Measurements from ENCODE around the gene CD14.
"Not testable (repeated sequence)": the region's sequence is repeated elsewhere in the genome, so short reads cannot be mapped to it uniquely, and the experiment has no call there.

Gene CD14

GRCh38 chr5:140635291-140636257 lies 2.6 kb upstream of the CD14 start:
- DNase-seq (ENCODE audit: low spot score), result no peak

- no peak for DNase-seq (ENCODE audit: low spot score)
These were observed 1.1 kb upstream of the CD14 start for GRCh38 chr5:140634103-140634502.

DNA sequence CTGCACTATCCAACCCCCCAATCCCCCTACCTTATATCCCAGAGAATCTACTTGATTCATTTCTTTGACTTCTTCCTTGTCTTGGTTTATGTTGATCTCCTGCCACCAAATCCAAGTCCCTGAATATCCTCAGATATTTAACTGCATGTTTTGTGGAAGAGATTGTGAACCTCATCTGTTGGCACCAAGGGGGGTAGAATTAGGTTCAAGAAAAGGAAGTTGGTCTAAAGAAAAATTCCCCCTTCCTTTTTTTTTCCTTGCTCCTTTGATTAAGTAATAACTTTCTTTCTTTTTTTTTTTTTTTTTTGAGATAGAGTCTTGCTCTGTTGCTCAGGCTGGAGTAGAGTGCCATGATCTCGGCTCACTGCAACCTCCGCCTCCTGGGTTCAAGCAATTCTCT lies 526 bp upstream of the CD14 start:
- DNase-seq (ENCODE audit: low spot score), result no peak

GRCh38 chr5:140632366-140633020 lies 482 bp downstream of the CD14 start:
- no peak for DNase-seq (ENCODE audit: low spot score)

DNA sequence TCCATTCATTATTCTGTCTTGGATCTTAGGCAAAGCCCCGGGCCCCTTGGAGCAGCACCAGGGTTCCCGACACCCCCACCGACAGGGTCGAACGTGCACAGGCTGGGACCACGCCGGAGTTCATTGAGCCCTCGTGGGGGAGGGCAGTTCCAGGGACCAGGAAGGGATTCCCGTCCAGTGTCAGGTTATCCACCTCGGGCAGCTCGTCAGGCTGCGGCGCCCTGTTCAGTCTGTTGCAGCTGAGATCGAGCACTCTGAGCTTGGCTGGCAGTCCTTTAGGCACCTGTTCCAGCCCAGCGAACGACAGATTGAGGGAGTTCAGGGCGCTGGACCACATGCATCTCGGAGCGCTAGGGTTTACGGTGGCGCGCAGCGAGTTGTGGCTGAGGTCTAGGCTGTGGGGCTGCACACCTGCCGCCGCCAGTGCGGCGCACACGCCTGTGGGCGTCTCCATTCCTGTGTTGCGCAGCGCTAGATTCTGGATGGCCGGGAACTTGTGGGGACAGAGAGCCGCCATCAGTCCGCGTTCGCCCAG lies 1.1 kb downstream of the CD14 start:
- no peak for DNase-seq (ENCODE audit: low spot score)

DNA sequence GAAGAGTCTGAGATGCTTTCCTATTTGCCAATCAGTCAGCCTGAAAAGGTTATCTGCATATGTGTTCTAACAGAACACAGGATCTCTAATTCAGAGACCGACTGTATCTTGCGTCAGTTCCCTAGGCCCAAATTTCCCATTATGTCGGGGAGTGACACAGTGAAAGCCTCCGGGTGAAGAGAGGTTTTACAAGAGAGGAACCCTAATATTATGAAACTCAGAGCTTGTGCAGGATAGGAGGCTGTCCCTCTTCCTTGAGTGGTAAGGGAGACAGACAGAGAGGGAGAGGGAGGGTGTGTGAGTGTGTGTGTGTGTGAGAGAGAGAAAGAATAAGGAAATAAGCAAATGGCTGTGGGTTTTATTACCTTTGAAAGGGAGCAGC lies 1.9 kb downstream of the CD14 start:
- DNase-seq (ENCODE audit: low spot score), result no peak

DNA sequence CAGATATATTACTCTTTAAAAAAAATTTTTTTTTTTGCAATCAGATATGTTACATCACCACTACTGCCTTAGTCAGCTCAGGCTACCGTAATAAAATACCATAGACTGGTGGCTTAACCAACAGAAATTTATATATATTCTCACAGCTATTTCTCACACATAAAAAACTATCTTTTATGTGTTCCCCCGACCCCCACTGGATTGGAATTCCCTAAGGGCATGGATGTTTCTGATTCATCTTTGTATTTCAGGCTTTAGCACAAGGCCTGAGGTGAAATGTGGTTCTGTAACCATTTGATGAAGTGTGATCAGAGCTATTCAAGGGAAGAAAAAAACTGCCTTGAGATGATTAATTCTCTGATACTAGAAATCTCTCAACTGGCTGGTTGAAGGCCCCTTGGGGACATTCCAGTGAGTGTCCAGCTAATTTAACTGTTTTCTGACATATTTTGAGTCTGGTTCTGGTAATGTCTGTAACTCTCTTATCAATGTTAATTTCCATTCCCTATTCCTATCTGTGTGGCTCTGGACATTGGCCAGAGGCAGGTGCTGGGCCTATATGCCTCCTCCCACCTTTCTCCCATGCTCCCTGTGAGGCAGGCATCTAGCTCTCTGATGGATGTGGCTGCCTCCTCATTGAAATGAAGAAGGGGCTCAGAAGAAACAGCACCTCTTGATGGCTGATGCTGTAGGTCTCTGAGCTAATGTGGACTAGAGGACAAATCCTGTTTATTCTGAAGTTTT lies 2.5 kb downstream of the CD14 start:
- DNase-seq (ENCODE audit: low spot score), result no peak

GRCh38 chr5:140628711-140629110 lies 4.3 kb downstream of the CD14 start:
- no peak for DNase-seq (ENCODE audit: low spot score)

GRCh38 chr5:140627972-140628371 lies 5.0 kb downstream of the CD14 start:
- no peak for DNase-seq (ENCODE audit: low spot score)

DNA sequence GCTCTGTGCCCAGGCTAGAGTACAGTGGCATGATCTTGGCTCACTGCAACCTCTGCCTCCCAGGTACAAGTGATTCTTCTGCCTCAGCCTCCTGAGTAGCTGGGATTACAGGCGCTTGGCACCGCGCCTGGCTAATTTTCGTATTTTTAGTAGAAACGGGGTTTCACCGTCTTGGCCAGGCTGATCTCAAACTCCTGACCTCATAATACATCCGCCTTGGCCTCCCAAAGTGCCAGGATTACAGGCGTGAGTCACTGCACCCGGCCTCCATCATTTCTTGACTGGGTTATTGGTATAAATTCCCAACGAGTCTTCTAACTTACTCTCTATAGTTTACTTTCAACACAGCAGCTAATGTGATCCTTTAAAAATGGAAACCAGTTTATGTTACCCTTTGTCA lies 8.1 kb downstream of the CD14 start:
- not testable (repeated sequence) for DNase-seq (ENCODE audit: low spot score)

DNA sequence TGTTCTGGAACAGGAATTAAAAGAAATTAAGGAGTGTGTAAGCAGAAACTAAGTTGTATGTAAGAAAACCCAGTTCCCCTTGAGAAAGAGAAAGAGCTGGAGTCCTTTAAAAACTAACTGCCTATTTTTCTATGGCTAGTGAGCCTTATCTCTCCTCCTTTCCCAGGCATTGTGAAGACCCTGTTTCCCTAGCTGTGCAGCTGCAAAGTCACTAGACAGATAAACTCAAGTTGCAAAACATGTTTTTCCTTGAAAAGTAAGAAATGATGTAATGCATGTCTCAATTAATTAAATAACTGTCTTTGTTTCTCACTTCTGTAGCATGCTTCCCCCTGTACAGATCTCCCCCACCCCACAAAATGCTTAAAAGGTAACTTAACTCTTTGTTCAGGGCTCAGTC lies 9.9 kb downstream of the CD14 start:
- DNase-seq (ENCODE audit: low spot score), result not testable (repeated sequence)

DNA sequence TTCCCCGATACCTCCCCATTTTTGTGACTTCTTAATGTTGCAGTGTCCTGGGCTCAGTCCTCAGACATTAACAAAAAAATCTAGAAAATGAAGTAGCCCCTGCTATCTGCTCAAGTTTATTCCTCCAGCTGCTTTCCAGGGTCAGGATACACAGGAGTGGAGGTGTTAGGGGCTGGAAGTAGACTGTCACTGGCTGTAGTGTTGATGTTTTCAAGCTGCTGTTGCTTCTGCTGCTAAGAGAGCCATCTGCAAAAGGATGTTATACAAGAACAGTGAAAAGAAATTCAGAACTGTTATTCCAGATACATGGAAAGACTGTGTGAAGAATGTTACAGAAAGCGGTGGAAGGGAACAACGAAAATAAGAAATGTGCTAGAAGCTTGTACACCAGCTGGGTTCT lies 10.7 kb downstream of the CD14 start:
- no peak for DNase-seq (ENCODE audit: low spot score)

DNA sequence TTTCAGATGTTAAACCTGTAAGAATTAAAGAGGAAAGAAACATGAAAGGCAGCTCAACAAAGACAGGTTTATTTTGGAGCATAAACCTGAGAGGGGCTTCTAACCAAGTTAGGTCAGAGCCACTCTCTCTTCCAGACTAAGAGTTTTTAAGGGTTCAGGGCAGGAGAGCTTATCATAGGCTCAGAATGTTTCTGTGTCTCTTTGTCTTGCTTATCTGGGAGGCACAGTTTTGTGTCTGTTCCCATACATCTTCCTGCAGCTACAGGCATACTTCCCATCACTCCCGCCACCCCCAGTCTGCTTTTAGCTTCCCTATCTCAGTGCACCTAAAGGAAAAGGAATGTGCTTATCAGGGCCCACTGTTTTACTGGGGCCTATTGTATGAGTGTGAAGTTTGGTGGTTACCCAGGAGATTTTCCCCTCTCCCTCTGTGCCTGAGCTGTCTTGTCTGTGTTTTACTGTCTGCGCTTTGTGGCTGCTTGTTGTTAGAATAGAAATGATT lies 21.9 kb downstream of the CD14 start:
- no peak for DNase-seq (ENCODE audit: low spot score)

DNA sequence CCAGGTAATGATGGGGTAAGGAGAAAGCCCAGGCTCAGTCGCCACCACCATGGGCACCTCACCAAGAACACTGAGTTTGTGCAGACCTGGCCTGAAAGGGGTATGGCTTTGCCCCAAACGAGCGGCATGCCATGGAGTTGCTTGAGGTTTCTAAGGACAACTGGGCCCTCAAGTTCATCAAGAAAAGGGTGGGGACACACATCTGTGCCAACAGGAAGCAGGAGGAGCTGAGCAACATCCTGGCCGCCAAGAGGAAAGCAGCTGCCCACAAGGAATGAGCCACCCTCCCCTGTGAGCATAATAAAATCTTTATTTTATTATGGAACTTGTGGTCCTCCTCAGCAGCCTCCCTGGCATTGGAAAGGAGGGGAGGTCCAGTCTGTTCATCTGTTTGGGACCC lies 23.8 kb downstream of the CD14 start:
- DNase-seq (ENCODE audit: low spot score), result no peak

GRCh38 chr5:140608722-140609121 lies 24.3 kb downstream of the CD14 start:
- DNase-seq (ENCODE audit: low spot score), result no peak

- DNase-seq (ENCODE audit: low spot score), result no peak
These were observed 25.9 kb downstream of the CD14 start for GRCh38 chr5:140607031-140607430.

DNA sequence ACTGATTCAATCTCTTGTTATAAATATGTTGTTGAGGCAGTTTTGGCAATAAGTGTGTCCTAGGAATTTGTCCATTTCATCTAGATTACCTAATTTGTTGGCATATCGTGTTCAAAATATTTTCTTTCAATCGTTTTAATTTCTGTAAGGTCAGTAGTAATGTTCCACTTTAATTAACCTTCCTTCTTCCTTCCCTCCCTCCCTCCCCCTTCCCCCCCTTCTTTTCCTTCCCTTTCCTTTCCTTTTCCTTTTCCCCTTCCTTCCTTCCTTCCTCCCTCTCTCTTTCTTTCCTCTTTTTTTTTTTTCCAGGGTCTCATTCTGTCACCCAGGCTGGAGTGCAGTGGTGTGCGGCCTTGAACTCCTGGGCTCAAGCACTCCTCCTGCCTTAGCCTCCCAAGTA lies 27.1 kb downstream of the CD14 start:
- no peak for DNase-seq (ENCODE audit: low spot score)

- no peak for DNase-seq (ENCODE audit: low spot score)
These were observed 29.2 kb downstream of the CD14 start for GRCh38 chr5:140603734-140604133.

- DNase-seq (ENCODE audit: low spot score), result not testable (repeated sequence)
These were observed 29.6 kb downstream of the CD14 start for GRCh38 chr5:140603446-140603698.

DNA sequence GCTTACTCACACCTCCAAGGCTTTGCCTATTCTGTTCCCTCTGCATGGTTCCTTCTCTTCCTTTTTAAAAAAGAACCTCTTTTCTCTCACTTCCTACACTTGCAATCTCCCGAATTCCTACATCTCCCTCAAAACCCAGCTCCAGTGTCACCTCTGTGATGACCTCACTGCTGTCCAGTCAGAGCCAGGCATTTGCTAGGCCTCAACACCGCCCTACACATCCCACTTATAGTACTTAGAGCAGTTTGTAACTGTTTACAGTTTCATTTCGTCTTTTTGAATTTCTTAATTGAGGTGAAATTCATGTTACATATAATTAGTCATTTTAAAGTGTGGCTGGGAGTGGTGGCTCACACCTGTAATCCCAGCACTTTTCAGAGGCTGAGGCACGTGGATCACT lies 30.8 kb downstream of the CD14 start:
- DNase-seq (ENCODE audit: low spot score), result no peak

GRCh38 chr5:140600096-140600495 lies 32.9 kb downstream of the CD14 start:
- no peak for DNase-seq (ENCODE audit: low spot score)

DNA sequence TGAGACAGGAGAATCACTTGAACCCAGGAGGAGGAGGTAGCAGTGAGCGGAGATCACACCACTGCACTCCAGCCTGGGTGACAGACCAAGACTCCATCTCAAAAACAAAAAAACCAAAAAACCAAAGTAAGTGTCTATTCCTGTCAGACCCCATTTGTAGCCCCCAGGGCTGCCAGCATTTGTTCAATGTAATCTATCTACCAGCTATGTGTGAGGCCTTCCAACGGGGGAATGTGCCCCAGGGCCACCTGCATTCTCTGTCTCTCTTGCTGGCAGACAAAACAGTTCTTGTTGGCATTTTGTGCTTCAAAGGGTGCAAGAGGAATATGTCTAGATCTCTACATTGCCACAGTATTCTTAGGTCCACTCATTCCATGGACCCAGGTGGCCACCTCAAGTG lies 34.1 kb downstream of the CD14 start:
- DNase-seq (ENCODE audit: low spot score), result no peak

DNA sequence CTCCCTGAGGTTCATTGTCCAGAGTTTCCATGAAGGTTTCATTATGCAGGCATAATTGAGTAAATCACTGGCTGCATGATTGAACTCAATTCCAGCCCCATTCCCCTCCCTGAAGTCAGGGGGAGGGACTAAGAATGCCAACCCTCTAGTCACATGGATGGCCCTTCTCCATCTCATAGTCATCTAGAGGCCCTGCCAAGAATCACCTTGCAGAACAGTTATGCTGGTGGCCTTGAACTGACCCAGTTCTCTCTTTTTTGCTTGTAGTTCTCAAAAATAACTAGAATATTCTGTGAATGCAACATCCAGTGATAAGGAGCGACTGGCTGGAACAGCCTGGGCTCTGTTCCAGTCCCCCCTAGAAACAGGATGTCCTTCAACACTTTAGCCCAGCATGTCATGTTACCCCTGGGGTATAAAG lies 36.6 kb downstream of the CD14 start:
- no peak for DNase-seq (ENCODE audit: low spot score)

All from D341Med (cell line).